Cardiac ventricle fibroblast (primary cell): Measurements from ENCODE around the gene AVL9. TPM values are rescaled to one million over a fixed set of nuclear protein-coding genes. Genes with fewer than 3 reads are reported as not detected.

Experiments
- total RNA-seq: library from RNA; depleted of rRNA; stranded (reverse); fragments of >200 nt; gene quantifications from 2 replicates; pipeline ENCODE4 v1.2.3, GENCODE V29; 2015

The AVL9 gene
- total RNA-seq = 10.9 and 11.2 TPM in 2 replicates

DNA sequence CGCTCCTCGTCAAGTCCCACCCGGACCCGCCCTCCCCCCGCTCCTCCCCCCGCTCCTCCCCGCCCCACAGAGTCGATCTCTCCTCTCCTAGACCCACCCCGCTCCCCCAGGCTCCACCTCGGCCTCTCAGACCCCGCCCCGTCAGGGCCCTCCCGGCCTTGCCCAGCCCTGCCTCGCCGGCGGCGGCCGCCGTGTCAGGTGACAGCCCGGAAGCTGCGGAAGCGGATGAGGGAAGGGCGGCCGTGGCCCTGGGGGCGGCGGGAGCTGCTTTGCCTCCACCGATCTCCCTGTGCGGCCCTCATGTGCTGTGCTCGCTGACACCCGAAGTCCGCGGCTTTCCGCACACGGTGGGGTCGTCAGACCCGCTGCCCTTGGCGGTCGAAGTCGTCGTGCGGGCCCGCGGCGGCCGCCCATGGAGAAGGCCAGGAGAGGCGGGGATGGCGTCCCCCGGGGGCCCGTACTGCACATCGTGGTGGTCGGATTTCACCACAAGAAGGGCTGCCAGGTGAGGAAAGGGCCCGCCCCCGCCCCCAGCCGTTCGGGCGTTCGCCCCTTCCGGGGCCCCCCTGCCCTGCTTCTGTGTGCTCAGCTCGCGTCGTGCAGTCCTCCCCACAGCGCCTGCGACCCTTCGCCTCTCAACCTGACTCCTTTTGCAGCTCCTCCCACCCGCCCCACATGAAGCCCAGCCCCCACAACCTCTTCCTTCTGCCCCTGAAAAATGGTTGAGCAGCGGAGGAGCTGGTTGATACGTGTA is at the start of gene AVL9:
Gene AVL9, plus strand, starts transcription at position 192 of the 754 bp plus-strand sequence. Its CDS starts 221 bp downstream, at position 413.

DNA sequence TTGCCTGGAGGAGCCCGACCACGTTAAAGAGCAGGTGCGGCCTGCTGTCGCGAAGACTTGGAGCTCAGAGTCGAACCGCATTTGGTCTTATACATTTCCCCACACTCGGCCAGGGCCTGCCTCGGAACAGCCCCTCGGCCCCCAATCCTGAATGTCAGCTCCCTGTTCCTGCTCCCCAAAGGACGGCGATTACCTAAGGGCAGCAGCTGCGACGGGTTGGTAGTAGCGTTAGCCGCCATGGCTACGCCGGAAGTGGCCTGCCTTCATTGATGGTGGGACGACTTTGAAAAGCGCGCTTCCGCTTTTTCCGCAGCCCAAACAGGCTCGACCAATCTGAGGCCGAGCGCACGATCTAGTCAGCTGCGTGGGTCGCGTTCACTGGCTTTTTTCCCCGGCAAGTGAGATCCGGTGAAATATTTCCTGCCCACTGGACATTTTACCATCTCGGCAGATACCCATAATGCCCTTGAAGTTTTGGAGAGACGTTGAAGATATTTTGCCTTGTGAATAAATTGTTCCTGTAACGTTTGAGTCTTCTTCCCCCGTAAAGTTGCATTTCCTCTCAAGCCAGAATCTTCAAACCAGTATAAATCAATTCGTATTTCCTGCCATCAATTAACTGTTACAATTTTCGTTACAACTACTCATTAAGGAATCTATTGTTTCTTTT is 5.0 kb upstream of the AVL9 start, which contains the start of gene LSM5:
Gene LSM5, minus strand, starts transcription at position 254 of the 670 bp plus-strand sequence. Its CDS starts 15 bp downstream, at position 239.

Other genes with a start within 250 kb of the AVL9 start
- 8.6 and 10.2 TPM in 2 replicates for gene LSM5, start 5.1 kb upstream of the AVL9 start, total RNA-seq